ENCODE results near the gene CYFIP2.

DNA sequence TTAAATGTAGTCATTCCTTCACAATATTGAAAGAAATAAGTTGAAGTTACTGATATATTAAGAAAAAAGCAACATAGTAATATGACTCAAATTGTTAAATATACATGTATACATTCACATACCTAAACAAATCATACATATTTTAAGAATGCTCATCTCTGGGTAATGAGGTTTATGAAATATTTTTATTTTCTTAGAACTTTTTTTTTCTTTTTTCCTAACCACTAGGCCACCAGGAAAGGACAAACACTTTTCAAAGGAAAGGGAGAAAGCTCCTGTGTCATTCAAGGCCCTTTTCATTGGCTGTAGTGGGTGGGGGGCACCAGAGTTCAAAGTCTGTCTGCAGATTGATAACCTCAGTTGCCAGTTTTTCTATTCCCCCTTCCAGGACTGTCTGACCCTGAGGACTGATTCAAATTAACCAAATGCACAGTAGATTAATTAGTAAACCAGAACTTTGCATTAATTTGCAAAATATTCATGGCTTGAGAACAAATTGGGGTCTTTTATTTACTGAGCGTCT, 121.2 kb downstream of the CYFIP2 start:
- TF ChIP-seq, protein P1, sequence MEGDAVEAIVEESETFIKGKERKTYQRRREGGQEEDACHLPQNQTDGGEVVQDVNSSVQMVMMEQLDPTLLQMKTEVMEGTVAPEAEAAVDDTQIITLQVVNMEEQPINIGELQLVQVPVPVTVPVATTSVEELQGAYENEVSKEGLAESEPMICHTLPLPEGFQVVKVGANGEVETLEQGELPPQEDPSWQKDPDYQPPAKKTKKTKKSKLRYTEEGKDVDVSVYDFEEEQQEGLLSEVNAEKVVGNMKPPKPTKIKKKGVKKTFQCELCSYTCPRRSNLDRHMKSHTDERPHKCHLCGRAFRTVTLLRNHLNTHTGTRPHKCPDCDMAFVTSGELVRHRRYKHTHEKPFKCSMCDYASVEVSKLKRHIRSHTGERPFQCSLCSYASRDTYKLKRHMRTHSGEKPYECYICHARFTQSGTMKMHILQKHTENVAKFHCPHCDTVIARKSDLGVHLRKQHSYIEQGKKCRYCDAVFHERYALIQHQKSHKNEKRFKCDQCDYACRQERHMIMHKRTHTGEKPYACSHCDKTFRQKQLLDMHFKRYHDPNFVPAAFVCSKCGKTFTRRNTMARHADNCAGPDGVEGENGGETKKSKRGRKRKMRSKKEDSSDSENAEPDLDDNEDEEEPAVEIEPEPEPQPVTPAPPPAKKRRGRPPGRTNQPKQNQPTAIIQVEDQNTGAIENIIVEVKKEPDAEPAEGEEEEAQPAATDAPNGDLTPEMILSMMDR (IDR thresholded peaks at IDR 0.05; ENCODE audit: poor library complexity) = no peak
- no peak for TF ChIP-seq EZH2phosphoT487 (IDR thresholded peaks at IDR 0.05; ENCODE audit: low read depth, severe bottlenecking, unreplicated experiment)
